Panc1 (cell line): ENCODE measurements around the gene ERI2.

ENCODE experiments used
- CTCF ChIP-seq: fragments of 450-650 bp; IDR thresholded peaks from 2 replicates; pipeline ENCODE4 v1.5.1; 2017; ENCODE audit warnings: mild to moderate bottlenecking
- POLR2AphosphoS5 ChIP-seq: IDR thresholded peaks from 2 replicates; pipeline ENCODE4 v1.6.1; 2012; ENCODE audit warnings: mild to moderate bottlenecking, low read depth, low read length, moderate library complexity
- TCF7L2 ChIP-seq: IDR thresholded peaks from 2 replicates; pipeline ENCODE4 v1.6.1; 2011; ENCODE audit warnings: mild to moderate bottlenecking, low read depth, low read length, inconsistent platforms

GRCh38 chr16:20760346-20760745, 45.9 kb downstream of the ERI2 start:
- no peak for TF ChIP-seq CTCF
- TF ChIP-seq POLR2AphosphoS5 = no peak
- TF ChIP-seq TCF7L2 = no peak
